ENCODE results near the gene U2AF1L4.

U2AF1L4 gene

GRCh38 chr19:35748106-35749020 lies 3.1 kb upstream of the U2AF1L4 start, which contains the start of gene LIN37 (continued):
- peak; percentile 59; the same call in 1 of the 2 replicates for TF ChIP-seq ZNF518A (tag by site-specific recombination; conservative IDR thresholded peaks at IDR 0.05; ENCODE audit: low read depth)
- TF ChIP-seq ZNF2 (tag by site-specific recombination; IDR thresholded peaks at IDR 0.05), result peak; percentile 85
- TF ChIP-seq ZNF366 (tag by site-specific recombination; conservative IDR thresholded peaks at IDR 0.05), result peak; percentile 85
- TF ChIP-seq ZNF529 (tag by site-specific recombination; IDR thresholded peaks at IDR 0.05; ENCODE audit: insufficient replicate concordance), result no peak
- no peak for TF ChIP-seq ZNF792 (tag by site-specific recombination; IDR thresholded peaks at IDR 0.05)
- TF ChIP-seq ZNF138 (tag by site-specific recombination; IDR thresholded peaks at IDR 0.05; ENCODE audit: borderline replicate concordance), result no peak
- TF ChIP-seq FEZF1 (tag by site-specific recombination; IDR thresholded peaks at IDR 0.05), result no peak
- no peak for TF ChIP-seq ZNF521 (tag by site-specific recombination; IDR thresholded peaks at IDR 0.05)
- TF ChIP-seq, protein P1, sequence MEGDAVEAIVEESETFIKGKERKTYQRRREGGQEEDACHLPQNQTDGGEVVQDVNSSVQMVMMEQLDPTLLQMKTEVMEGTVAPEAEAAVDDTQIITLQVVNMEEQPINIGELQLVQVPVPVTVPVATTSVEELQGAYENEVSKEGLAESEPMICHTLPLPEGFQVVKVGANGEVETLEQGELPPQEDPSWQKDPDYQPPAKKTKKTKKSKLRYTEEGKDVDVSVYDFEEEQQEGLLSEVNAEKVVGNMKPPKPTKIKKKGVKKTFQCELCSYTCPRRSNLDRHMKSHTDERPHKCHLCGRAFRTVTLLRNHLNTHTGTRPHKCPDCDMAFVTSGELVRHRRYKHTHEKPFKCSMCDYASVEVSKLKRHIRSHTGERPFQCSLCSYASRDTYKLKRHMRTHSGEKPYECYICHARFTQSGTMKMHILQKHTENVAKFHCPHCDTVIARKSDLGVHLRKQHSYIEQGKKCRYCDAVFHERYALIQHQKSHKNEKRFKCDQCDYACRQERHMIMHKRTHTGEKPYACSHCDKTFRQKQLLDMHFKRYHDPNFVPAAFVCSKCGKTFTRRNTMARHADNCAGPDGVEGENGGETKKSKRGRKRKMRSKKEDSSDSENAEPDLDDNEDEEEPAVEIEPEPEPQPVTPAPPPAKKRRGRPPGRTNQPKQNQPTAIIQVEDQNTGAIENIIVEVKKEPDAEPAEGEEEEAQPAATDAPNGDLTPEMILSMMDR (tag by site-specific recombination; IDR thresholded peaks at IDR 0.05), result no peak
- TF ChIP-seq ZNF843 (tag by site-specific recombination; IDR thresholded peaks at IDR 0.05), result peak; percentile 44; the same call in 1 of the 2 replicates
- TF ChIP-seq ZBTB21 (tag by site-specific recombination; IDR thresholded peaks at IDR 0.05), result no peak
- peak; percentile 100 for TF ChIP-seq ZNF335 (tag by site-specific recombination; conservative IDR thresholded peaks at IDR 0.05)
- TF ChIP-seq ZNF707 (tag by site-specific recombination; IDR thresholded peaks at IDR 0.05), result no peak
- no peak for TF ChIP-seq MZF1 (tag by site-specific recombination; IDR thresholded peaks at IDR 0.05; ENCODE audit: borderline replicate concordance)
- TF ChIP-seq ZNF155 (tag by site-specific recombination; IDR thresholded peaks at IDR 0.05), result no peak; the same call in 1 of the 2 replicates
- peak; percentile 52; the same call in 1 of the 2 replicates for TF ChIP-seq ZNF610 (tag by site-specific recombination; IDR thresholded peaks at IDR 0.05; ENCODE audit: borderline replicate concordance)
- no peak for TF ChIP-seq SETDB1 (IDR thresholded peaks at IDR 0.05; ENCODE audit: insufficient read length, low read length)
- TF ChIP-seq, protein P2, sequence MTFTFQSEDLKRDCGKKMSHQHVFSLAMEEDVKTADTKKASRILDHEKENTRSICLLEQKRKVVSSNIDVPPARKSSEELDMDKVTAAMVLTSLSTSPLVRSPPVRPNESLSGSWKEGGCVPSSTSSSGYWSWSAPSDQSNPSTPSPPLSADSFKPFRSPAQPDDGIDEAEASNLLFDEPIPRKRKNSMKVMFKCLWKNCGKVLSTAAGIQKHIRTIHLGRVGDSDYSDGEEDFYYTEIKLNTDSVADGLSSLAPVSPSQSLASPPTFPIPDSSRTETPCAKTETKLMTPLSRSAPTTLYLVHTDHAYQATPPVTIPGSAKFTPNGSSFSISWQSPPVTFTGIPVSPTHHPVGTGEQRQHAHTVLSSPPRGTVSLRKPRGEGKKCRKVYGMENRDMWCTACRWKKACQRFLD (tag by site-specific recombination; IDR thresholded peaks at IDR 0.05), result no peak
- no peak; the same call in 1 of the 2 replicates for TF ChIP-seq ZSCAN30 (tag by site-specific recombination; IDR thresholded peaks at IDR 0.05)
- no peak for TF ChIP-seq ZNF214 (tag by site-specific recombination; IDR thresholded peaks at IDR 0.05; ENCODE audit: borderline replicate concordance)
- peak; percentile 9; the same call in 1 of the 2 replicates for TF ChIP-seq YY1 (tag by site-specific recombination; IDR thresholded peaks at IDR 0.05)
- TF ChIP-seq PRDM4 (tag by site-specific recombination; IDR thresholded peaks at IDR 0.05), result no peak; the same call in 1 of the 2 replicates
- no peak for TF ChIP-seq ZBTB6 (tag by site-specific recombination; IDR thresholded peaks at IDR 0.05)
- TF ChIP-seq PRDM6 (tag by site-specific recombination; IDR thresholded peaks at IDR 0.05), result no peak
- TF ChIP-seq ZNF658 (tag by site-specific recombination; IDR thresholded peaks at IDR 0.05), result no peak

Measured in HEK293 (cell line).